ENCODE data around the gene ODC1. TPM values are rescaled to one million over a fixed set of nuclear protein-coding genes. Genes with fewer than 3 reads are reported as not detected.
"Not testable (repeated sequence)": the region's sequence is repeated elsewhere in the genome, so short reads cannot be mapped to it uniquely, and the experiment has no call there.

The ODC1 gene
- polyA plus RNA-seq, 1 donor: 108 TPM

DNA sequence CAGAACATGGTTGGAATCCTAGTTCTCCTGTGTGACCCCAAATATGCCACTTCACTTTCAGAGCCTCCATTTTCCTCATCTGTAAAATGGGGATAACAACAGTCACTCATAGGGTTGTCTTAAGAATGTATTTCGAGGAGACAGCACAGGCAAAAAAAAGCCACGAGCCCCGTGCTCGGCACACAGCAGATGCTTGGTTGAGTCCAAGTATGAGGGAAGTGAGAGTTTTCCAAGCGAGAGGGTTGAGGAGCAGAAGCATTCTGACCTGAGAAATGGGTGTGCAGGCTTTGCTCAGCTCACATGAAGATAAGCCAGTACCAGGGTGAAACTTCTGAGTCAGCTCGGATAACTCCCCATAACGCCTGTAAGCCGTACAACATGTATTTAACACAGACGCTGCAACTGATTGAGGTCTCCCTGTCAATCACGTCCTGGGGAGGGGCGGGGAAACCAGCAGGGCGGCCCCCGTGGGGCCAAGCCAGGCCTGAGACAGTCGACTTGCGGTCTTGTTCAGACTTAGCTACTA is 23.0 kb upstream of the ODC1 start:
- Histone ChIP-seq H3K27ac (ENCODE audit: low read length) (no peak overlapping the region), H3K27me3 (ENCODE audit: control insufficient read depth, insufficient read depth, low read length) (no peaks in the 10 kb centered on the region), H3K36me3 (ENCODE audit: control insufficient read depth, insufficient read depth, low read length) (no peaks in the 10 kb centered on the region), H3K4me3 (ENCODE audit: low read length) (no peak overlapping the region), H3K9me3 (ENCODE audit: control insufficient read depth, low read depth, low read length) (no peaks in the 10 kb centered on the region), H3K4me1 (ENCODE audit: control insufficient read depth, insufficient read depth, low read length) (no peaks in the 10 kb centered on the region)
- WGBS (ENCODE audit: insufficient coverage, low lambda C conversion rate): 92% methylated on average over 2 of the region's 15 CpGs
- DNase-seq: peak in 1 of 2 donors; percentile 13

DNA sequence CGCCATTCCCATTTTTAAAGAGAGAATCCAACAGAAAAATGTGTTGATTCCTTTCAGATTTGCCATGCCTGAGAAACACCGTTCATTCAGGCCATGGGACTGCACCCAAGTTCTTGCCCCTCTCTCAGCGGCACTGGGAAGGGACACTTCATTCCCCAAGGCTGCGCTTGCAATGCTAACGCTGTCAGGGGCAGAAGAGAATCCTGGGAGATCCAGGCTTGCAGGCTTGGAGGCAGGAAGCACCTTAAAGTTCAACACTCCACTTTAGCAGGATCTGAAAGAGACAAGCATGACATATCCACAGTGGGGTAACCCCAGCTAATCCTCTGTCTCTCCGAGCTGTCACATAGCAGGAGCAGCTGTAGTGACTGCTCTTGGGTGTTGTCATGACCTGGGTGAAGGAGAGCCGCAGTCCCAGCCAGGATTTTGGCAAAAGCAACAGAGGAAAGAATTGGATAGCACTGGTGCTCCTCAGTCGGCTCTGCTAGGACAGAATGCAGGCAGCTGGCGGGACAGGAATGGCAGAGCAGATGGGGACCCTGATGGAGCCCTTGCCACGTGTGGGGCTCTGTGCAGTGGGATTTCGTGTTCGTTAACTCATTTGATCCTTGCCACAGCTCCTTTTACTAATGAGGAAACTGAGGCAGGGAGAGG is 22.0 kb upstream of the ODC1 start:
- Histone ChIP-seq H3K36me3 (ENCODE audit: control insufficient read depth, insufficient read depth, low read length) (no peaks in the 10 kb centered on the region), H3K27me3 (ENCODE audit: control insufficient read depth, insufficient read depth, low read length) (no peaks in the 10 kb centered on the region), H3K27ac (ENCODE audit: low read length) (no peak overlapping the region), H3K4me1 (ENCODE audit: control insufficient read depth, insufficient read depth, low read length) (no peaks in the 10 kb centered on the region), H3K4me3 (ENCODE audit: low read length) (no peak overlapping the region), H3K9me3 (ENCODE audit: control insufficient read depth, low read depth, low read length) (no peaks in the 10 kb centered on the region)
- DNase-seq: no peak
- WGBS (ENCODE audit: insufficient coverage, low lambda C conversion rate): no CpG with 5 or more reads among the region's 12 CpGs

DNA sequence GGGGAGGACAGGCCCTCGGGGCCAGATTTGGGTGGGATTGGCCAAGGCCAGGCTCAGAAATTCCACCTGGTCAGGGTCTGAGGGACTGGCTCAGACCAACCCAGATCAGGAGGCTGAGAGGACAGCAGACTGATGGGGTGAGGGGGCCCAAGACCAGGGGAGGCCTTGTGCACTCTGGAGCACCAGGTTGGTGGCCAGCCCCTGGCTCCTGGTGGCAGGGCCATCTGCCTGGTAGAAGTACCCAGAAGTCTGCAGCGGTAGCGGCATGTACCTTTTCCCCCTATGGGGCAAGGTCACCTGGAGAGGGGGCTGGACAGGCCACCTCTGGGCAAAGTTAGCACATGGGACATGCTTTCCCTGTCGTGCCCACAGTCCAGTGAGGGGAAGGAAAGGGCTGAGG is 21.2 kb upstream of the ODC1 start:
- no peak for DNase-seq
- no peaks in the 10 kb centered on the region for H3K36me3 ChIP-seq (ENCODE audit: control insufficient read depth, insufficient read depth, low read length)
- H3K9me3 ChIP-seq (ENCODE audit: control insufficient read depth, low read depth, low read length): no peaks in the 10 kb centered on the region
- no peaks in the 10 kb centered on the region for H3K4me1 ChIP-seq (ENCODE audit: control insufficient read depth, insufficient read depth, low read length)
- no peaks in the 10 kb centered on the region for H3K27me3 ChIP-seq (ENCODE audit: control insufficient read depth, insufficient read depth, low read length)
- H3K4me3 ChIP-seq (ENCODE audit: low read length): no peak overlapping the region
- no CpG with 5 or more reads among the region's 4 CpGs for WGBS (ENCODE audit: insufficient coverage, low lambda C conversion rate)
- H3K27ac ChIP-seq (ENCODE audit: low read length): no peak overlapping the region

DNA sequence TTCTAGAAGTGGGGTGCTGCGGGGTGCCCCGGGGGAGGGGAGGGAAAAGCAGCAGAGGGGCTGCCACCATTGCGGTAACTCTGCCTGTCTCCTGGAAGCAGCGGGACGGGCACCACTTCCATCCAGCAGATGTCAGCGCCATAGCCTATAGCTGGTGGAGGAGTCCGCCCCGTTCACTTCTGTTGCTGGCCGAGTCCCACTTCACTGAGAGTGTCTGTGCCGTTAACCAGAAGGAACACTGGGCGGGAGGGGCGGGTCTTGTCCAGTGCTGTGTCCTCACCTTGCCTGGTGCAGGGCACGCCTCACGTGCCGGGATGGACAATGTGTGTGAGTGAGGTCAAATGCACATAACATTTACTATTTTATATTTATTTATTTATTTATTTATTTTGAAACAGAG is 19.3 kb upstream of the ODC1 start:
- Histone ChIP-seq H3K9me3 (ENCODE audit: control insufficient read depth, low read depth, low read length) (no peaks in the 10 kb centered on the region), H3K4me1 (ENCODE audit: control insufficient read depth, insufficient read depth, low read length) (no peaks in the 10 kb centered on the region), H3K36me3 (ENCODE audit: control insufficient read depth, insufficient read depth, low read length) (no peaks in the 10 kb centered on the region), H3K27me3 (ENCODE audit: control insufficient read depth, insufficient read depth, low read length) (no peaks in the 10 kb centered on the region), H3K4me3 (ENCODE audit: low read length) (no peak overlapping the region), H3K27ac (ENCODE audit: low read length) (no peak overlapping the region)
- DNase-seq: no peak
- no CpG with 5 or more reads among the region's 15 CpGs for WGBS (ENCODE audit: insufficient coverage, low lambda C conversion rate)

DNA sequence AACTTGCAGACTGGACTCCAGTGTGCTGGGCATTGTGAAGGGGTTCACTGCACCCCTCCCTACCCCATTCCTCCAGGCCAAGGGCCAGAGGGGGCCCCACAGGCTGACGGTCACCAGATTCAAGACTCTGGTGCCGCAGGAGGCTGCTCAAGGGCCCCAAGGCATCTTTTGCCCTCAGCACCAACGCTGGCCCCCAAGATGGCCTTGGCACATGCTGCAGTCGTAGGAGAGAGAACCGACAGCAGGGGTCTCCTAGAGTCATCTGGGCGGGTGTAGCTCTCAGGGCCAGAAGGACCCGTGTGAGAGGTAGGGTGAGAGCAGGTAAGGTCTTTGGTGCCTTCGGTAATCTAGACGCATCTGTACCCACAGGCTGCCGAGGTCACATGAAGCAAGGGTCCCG is 18.7 kb upstream of the ODC1 start:
- H3K27me3 ChIP-seq (ENCODE audit: control insufficient read depth, insufficient read depth, low read length): no peaks in the 10 kb centered on the region
- H3K36me3 ChIP-seq (ENCODE audit: control insufficient read depth, insufficient read depth, low read length): no peaks in the 10 kb centered on the region
- DNase-seq: no peak
- H3K4me3 ChIP-seq (ENCODE audit: low read length): no peak overlapping the region
- no peaks in the 10 kb centered on the region for H3K9me3 ChIP-seq (ENCODE audit: control insufficient read depth, low read depth, low read length)
- H3K27ac ChIP-seq (ENCODE audit: low read length): no peak overlapping the region
- no peaks in the 10 kb centered on the region for H3K4me1 ChIP-seq (ENCODE audit: control insufficient read depth, insufficient read depth, low read length)
- no CpG with 5 or more reads among the region's 11 CpGs for WGBS (ENCODE audit: insufficient coverage, low lambda C conversion rate)

DNA sequence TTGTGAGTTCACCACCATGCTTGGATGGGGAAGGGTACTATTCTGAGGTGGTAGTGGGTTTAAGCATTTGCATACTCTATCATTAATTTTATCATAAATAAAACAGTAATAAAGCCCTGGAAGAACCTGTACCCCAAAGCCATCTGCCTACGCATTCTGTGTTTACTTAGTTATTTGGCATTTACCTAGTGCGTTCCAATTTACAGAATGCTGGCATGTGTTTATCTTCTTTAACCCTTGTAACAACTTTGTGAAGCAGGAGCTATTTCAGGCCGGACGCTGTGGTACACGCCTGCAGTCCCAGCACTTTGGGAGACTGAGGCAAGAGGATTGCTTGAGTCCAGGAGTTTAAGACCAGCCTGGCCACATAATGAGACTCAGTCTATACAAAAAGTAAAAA is 17.8 kb upstream of the ODC1 start:
- Histone ChIP-seq H3K9me3 (ENCODE audit: control insufficient read depth, low read depth, low read length) (no peaks in the 10 kb centered on the region), H3K4me1 (ENCODE audit: control insufficient read depth, insufficient read depth, low read length) (no peaks in the 10 kb centered on the region), H3K27ac (ENCODE audit: low read length) (no peak overlapping the region), H3K27me3 (ENCODE audit: control insufficient read depth, insufficient read depth, low read length) (no peaks in the 10 kb centered on the region), H3K36me3 (ENCODE audit: control insufficient read depth, insufficient read depth, low read length) (no peaks in the 10 kb centered on the region), H3K4me3 (ENCODE audit: low read length) (no peak overlapping the region)
- WGBS (ENCODE audit: insufficient coverage, low lambda C conversion rate): no CpG with 5 or more reads among the region's 5 CpGs
- no peak for DNase-seq

DNA sequence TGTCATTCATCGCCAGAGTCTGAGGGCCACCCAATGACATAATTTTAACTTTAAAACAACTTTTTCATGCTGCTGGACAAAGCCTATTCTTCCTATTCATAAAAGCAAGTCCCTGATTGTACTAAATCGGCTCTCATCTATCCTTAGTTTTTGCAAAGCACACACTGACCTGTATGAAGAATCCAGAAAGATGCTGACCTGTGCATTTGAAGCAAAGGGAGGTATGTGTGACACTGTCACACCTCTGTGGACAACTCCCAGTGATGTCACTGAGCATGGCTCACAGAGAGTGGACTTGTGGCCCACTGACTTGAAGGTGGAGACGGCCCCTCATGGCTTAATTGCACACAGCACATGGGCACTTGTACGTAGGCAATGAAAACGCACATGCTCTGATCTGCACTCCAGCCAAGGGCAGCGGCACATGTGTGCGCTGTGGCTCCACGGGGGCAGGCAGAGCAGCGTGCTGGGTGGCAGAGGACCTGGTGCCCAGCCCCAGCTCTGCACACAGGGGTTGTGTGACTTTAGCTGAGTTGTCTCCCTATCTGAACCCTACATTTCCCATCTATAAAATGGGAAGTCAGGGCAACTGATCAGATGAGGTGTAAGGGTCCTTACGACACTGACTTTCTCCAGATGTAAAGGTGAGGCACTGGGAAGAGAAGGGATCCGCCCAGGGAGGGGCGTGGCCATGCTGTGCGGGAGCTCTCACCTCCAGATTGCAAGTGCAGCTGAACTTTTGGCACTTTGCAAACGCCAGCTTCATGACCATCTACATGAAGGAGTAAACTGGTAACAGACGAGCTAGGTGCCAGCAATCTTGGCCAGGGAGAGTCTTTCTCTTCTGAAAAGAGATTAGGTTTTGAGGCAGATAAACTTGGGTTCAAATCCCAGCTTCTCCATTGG is 14.3 kb upstream of the ODC1 start:
- no peaks in the 10 kb centered on the region for H3K4me1 ChIP-seq (ENCODE audit: control insufficient read depth, insufficient read depth, low read length)
- H3K27me3 ChIP-seq (ENCODE audit: control insufficient read depth, insufficient read depth, low read length): no peaks in the 10 kb centered on the region
- WGBS (ENCODE audit: insufficient coverage, low lambda C conversion rate): 100% methylated on average over 1 of the region's 15 CpGs
- H3K4me3 ChIP-seq (ENCODE audit: low read length): no peak overlapping the region
- H3K9me3 ChIP-seq (ENCODE audit: control insufficient read depth, low read depth, low read length): no peaks in the 10 kb centered on the region
- DNase-seq: no peak
- no peak overlapping the region for H3K27ac ChIP-seq (ENCODE audit: low read length)
- no peaks in the 10 kb centered on the region for H3K36me3 ChIP-seq (ENCODE audit: control insufficient read depth, insufficient read depth, low read length)

DNA sequence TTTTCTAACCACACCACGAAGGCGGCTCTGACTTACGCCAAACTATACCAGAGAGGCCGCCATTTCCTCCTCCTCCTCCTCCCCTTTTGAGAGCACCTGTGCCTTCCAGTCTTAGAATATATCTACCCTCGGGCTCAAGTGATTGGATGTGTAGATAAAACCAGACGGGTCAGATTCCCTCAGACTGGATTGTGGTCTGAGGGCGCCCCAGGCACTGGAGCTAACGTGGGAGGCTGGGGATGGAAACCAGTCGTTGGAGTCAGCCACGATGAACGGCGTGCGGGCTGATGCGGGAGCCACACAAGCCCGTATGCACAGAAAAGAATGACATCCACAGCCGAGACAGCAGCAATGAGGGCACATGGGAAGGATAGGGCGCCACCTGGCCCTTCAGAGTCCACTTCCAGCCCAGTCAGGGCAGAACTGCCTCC is 12.3 kb upstream of the ODC1 start:
- no peaks in the 10 kb centered on the region for H3K4me1 ChIP-seq (ENCODE audit: control insufficient read depth, insufficient read depth, low read length)
- H3K27ac ChIP-seq (ENCODE audit: low read length): no peak overlapping the region
- no peaks in the 10 kb centered on the region for H3K27me3 ChIP-seq (ENCODE audit: control insufficient read depth, insufficient read depth, low read length)
- no peak for DNase-seq
- H3K9me3 ChIP-seq (ENCODE audit: control insufficient read depth, low read depth, low read length): no peaks in the 10 kb centered on the region
- H3K36me3 ChIP-seq (ENCODE audit: control insufficient read depth, insufficient read depth, low read length): no peaks in the 10 kb centered on the region
- H3K4me3 ChIP-seq (ENCODE audit: low read length): no peak overlapping the region
- WGBS (ENCODE audit: insufficient coverage, low lambda C conversion rate): no CpG with 5 or more reads among the region's 17 CpGs

DNA sequence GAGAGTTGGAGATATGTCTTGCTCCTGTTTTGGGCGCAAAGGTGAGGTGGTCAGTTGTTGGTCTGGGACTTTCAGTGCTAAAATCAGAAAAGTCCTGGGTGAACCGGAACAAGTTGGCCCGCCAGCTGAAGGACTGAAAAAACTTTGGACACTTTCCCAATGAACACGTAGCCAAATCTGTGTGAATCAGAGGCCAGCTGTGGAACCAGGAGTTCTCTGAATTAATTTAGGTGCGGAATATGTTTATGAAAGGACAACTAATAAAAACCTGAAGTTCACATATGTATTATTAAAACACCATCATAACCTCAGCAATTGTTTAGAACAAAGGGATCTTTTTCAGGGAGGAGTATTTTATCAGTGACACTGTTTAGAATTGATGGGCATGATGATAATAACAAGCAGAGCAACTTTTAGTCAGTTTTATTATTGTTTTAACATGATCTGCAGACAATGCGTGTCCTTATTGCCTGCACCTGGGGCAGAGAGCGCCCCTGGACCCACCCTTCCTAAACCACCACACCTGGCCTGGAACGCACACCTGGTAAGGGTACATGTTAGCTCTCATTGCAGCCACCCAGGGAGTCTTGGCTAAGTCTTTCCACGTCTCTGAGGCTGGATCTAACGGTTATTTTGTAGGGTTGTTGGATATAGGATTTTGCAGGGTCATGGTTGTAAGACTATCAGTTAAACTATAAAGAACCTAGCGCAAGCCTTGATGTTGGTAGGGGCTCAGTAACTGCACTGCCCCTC is 9.9 kb upstream of the ODC1 start:
- 0% methylated on average over 1 of the region's 11 CpGs for WGBS (ENCODE audit: insufficient coverage, low lambda C conversion rate)
- Histone ChIP-seq H3K36me3 (ENCODE audit: control insufficient read depth, insufficient read depth, low read length) (no peaks in the 10 kb centered on the region), H3K4me3 (ENCODE audit: low read length) (no peak overlapping the region), H3K4me1 (ENCODE audit: control insufficient read depth, insufficient read depth, low read length) (peaks cover 4% of the 10 kb centered on the region), H3K27me3 (ENCODE audit: control insufficient read depth, insufficient read depth, low read length) (no peaks in the 10 kb centered on the region), H3K9me3 (ENCODE audit: control insufficient read depth, low read depth, low read length) (no peaks in the 10 kb centered on the region), H3K27ac (ENCODE audit: low read length) (peak overlapping the region; percentile 4)
- peak in 1 of 2 donors; percentile 56 for DNase-seq

DNA sequence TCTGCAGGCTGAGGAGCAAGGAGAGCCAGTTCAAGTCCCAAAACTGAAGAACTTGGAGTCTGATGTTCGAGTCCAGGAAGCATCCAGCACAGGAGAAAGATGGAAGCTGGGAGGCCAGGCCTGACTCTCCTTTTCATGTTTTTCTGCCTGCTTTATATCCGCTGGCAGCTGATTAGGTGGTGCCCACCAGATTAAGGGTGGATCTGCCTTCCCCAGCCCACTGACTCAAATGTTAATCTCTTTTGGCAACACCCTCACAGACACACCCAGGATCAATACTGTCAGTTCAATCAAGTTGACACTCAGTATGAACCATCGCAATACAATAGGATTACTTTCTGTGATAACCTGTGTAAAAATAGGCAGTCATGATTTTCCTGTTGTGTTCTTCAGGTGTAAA is 9.1 kb upstream of the ODC1 start:
- H3K4me3 ChIP-seq (ENCODE audit: low read length); H3K27ac ChIP-seq (ENCODE audit: low read length); H3K36me3 ChIP-seq (ENCODE audit: control insufficient read depth, insufficient read depth, low read length); H3K4me1 ChIP-seq (ENCODE audit: control insufficient read depth, insufficient read depth, low read length); H3K27me3 ChIP-seq (ENCODE audit: control insufficient read depth, insufficient read depth, low read length); DNase-seq; H3K9me3 ChIP-seq (ENCODE audit: control insufficient read depth, low read depth, low read length): not testable (repeated sequence)
- WGBS (ENCODE audit: insufficient coverage, low lambda C conversion rate): 83% methylated on average over 1 of the region's 3 CpGs
